ENCODE measurements around the gene INTS1. TPM values are rescaled to one million over a fixed set of nuclear protein-coding genes. Genes with fewer than 3 reads are reported as not detected.

Gene INTS1
- total and polyA plus RNA-seq, 2 donors (not counting 1 experiment from before 2014, with no cell fraction given), result 128 to 160 TPM

GRCh38 chr7:1473864-1474512, 30.2 kb downstream of the INTS1 start:
- ATAC-seq (ENCODE audit: low read depth) (peak; percentile 70), DNase-seq (peak; percentile 81)
- H3K9me3 Mint-ChIP-seq (ENCODE audit: insufficient read depth), result no peaks in the 10 kb centered on the region
- Histone ChIP-seq H3K4me2 (replicated peaks; ENCODE audit: low read depth, low read length, poor library complexity, severe bottlenecking) (no peak overlapping the region), H4K20me1 (ENCODE audit: control insufficient read depth, insufficient read depth, low read length, poor library complexity, severe bottlenecking) (peaks cover 7% of the 10 kb centered on the region), H3K4me3 (ENCODE audit: control extremely low read depth in 1 of 5, extremely low read depth in 1 of 5, insufficient read depth in 1 of 5, low read depth in 2 of 5, low read length in 4 of 5) (no peak overlapping the region), H3K27me3 (replicated peaks in 1 of 4; ENCODE audit: control extremely low read depth in 1 of 4, control insufficient read depth in 3 of 4, insufficient read depth in 4 of 4, low read length in 3 of 4) (no peaks in the 10 kb centered on the region), H2AFZ (ENCODE audit: insufficient read depth, low read depth, low read length, poor library complexity, severe bottlenecking) (no peak overlapping the region), H3K27ac (ENCODE audit: low read length in 2 of 2) (no peak overlapping the region), H3K79me2 (ENCODE audit: control insufficient read depth, insufficient read depth, low read length) (peaks cover 6% of the 10 kb centered on the region), H3K4me1 (ENCODE audit: control insufficient read depth in 2 of 2, insufficient read depth in 2 of 2, low read length in 2 of 2) (no peaks in the 10 kb centered on the region), H3K9me3 (ENCODE audit: control extremely low read depth in 1 of 3, control insufficient read depth in 2 of 3, insufficient read depth in 1 of 3, low read length in 2 of 3) (no peaks in the 10 kb centered on the region), H3K36me3 (replicated peaks in 1 of 2; ENCODE audit: control extremely low read depth in 1 of 2, control insufficient read depth in 1 of 2, extremely low read depth in 1 of 2, insufficient read depth in 2 of 2, low read length in 1 of 2) (peaks cover 0 to 45% of the 10 kb centered on the region in 2 experiments), H3K9ac (ENCODE audit: low read length) (no peak overlapping the region)
- ChIA-PET CTCF (interaction anchor here (1.0 to 1.6 kb wide), 6 partner anchors 9 to 119 kb away, joined by 3 to 6 read pairs (median 4); no protein-coding TSS in a partner anchor), POLR2A (no interaction called here)
- H3K4me3 Mint-ChIP-seq, result no peak overlapping the region
- no peak overlapping the region for H3K27ac Mint-ChIP-seq
- 38% methylated on average over 35 of the region's 37 CpGs for WGBS (ENCODE audit: insufficient coverage)
- no peaks in the 10 kb centered on the region for H3K4me1 Mint-ChIP-seq
- TF ChIP-seq EZH2 (IDR thresholded peaks at IDR 0.05; ENCODE audit: borderline replicate concordance, insufficient read depth, low read depth, low read length, poor library complexity, severe bottlenecking) (no peak), CTCF (IDR thresholded peaks at IDR 0.05) (peak; percentile 93)
- intact Hi-C loops (cut with micrococcal nuclease), result loop anchor here (1.0 kb wide), 1 partner anchor 42 kb away; no protein-coding TSS in a partner anchor
- no peaks in the 10 kb centered on the region for H3K27me3 Mint-ChIP-seq

GRCh38 chr7:1470901-1471300, 33.3 kb downstream of the INTS1 start:
- Histone ChIP-seq H3K4me3 (ENCODE audit: control extremely low read depth in 1 of 5, extremely low read depth in 1 of 5, insufficient read depth in 1 of 5, low read depth in 2 of 5, low read length in 4 of 5) (no peak overlapping the region), H3K36me3 (replicated peaks in 1 of 2; ENCODE audit: control extremely low read depth in 1 of 2, control insufficient read depth in 1 of 2, extremely low read depth in 1 of 2, insufficient read depth in 2 of 2, low read length in 1 of 2) (peaks cover 0 to 29% of the 10 kb centered on the region in 2 experiments), H3K4me2 (replicated peaks; ENCODE audit: low read depth, low read length, poor library complexity, severe bottlenecking) (no peak overlapping the region), H3K9ac (ENCODE audit: low read length) (no peak overlapping the region), H4K20me1 (ENCODE audit: control insufficient read depth, insufficient read depth, low read length, poor library complexity, severe bottlenecking) (peaks cover 7% of the 10 kb centered on the region), H3K27ac (ENCODE audit: low read length in 2 of 2) (no peak overlapping the region), H3K9me3 (ENCODE audit: control extremely low read depth in 1 of 3, control insufficient read depth in 2 of 3, insufficient read depth in 1 of 3, low read length in 2 of 3) (no peaks in the 10 kb centered on the region), H2AFZ (ENCODE audit: insufficient read depth, low read depth, low read length, poor library complexity, severe bottlenecking) (no peak overlapping the region), H3K4me1 (ENCODE audit: control insufficient read depth in 2 of 2, insufficient read depth in 2 of 2, low read length in 2 of 2) (no peaks in the 10 kb centered on the region), H3K27me3 (replicated peaks in 1 of 4; ENCODE audit: control extremely low read depth in 1 of 4, control insufficient read depth in 3 of 4, insufficient read depth in 4 of 4, low read length in 3 of 4) (no peaks in the 10 kb centered on the region), H3K79me2 (ENCODE audit: control insufficient read depth, insufficient read depth, low read length) (peaks cover 6% of the 10 kb centered on the region)
- H3K27me3 Mint-ChIP-seq, result no peaks in the 10 kb centered on the region
- WGBS (ENCODE audit: insufficient coverage), result 97% methylated on average over 21 of the region's 21 CpGs
- intact Hi-C loops (cut with micrococcal nuclease), result no loop called here
- no peaks in the 10 kb centered on the region for H3K9me3 Mint-ChIP-seq (ENCODE audit: insufficient read depth)
- POLR2A ChIA-PET, result no interaction called here
- no peaks in the 10 kb centered on the region for H3K4me1 Mint-ChIP-seq
- no peak overlapping the region for H3K27ac Mint-ChIP-seq
- no peak overlapping the region for H3K4me3 Mint-ChIP-seq
- CTCF ChIA-PET, result no interaction called here
- no peak for ATAC-seq (ENCODE audit: low read depth)
- DNase-seq, result no peak
- TF ChIP-seq EZH2 (IDR thresholded peaks at IDR 0.05; ENCODE audit: borderline replicate concordance, insufficient read depth, low read depth, low read length, poor library complexity, severe bottlenecking) (no peak), CTCF (IDR thresholded peaks at IDR 0.05) (no peak)

Data from B cell (primary cell).